Smooth muscle cell (in vitro differentiated cells): ENCODE data around the gene SLC12A7. TPM values are rescaled to one million over a fixed set of nuclear protein-coding genes. Genes with fewer than 3 reads are reported as not detected.

Experiments
- DNase-seq: peaks from one replicate; lab custom pipeline; 2025; ENCODE audit not compliant: unreplicated experiment; lab: John Stamatoyannopoulos, UW
- H2AFZ ChIP-seq: fragments of 200-600 bp; sonication (generic); 2 replicates; pipeline ENCODE4 v1.6.0; 2016; ENCODE audit warnings: antibody characterized with exemption, low read depth, mild to moderate bottlenecking
- H3F3A ChIP-seq: fragments of 200-600 bp; sonication (generic); 2 replicates; pipeline ENCODE4 v1.6.0; 2017; ENCODE audit warnings: antibody characterized with exemption, low read depth
- H3K27ac ChIP-seq: fragments of 200-600 bp; sonication (generic); 2 replicates; pipeline ENCODE4 v1.5.1; 2016; ENCODE audit warnings: low read depth, mild to moderate bottlenecking
- H3K27me3 ChIP-seq: fragments of 200-600 bp; sonication (generic); 2 replicates; pipeline ENCODE4 v1.6.1; 2016; ENCODE audit warnings: low read depth, mild to moderate bottlenecking
- H3K36me3 ChIP-seq: fragments of 200-600 bp; sonication (generic); 2 replicates; pipeline ENCODE4 v1.5.1; 2016; ENCODE audit warnings: low read depth
- H3K4me1 ChIP-seq: fragments of 200-600 bp; sonication (generic); 2 replicates; pipeline ENCODE4 v1.5.1; 2016; ENCODE audit warnings: low read depth
- H3K4me2 ChIP-seq: fragments of 200-600 bp; sonication (generic); 2 replicates; pipeline ENCODE4 v1.6.0; 2016; ENCODE audit warnings: mild to moderate bottlenecking
- H3K4me3 ChIP-seq: fragments of 200-600 bp; sonication (generic); 2 replicates; pipeline ENCODE4 v1.5.1; 2016; ENCODE audit warnings: mild to moderate bottlenecking
- H3K79me2 ChIP-seq: fragments of 200-600 bp; sonication (generic); 2 replicates; pipeline ENCODE4 v1.6.0; 2016; ENCODE audit warnings: low read depth, mild to moderate bottlenecking
- H3K9ac ChIP-seq: fragments of 200-600 bp; sonication (generic); 2 replicates; pipeline ENCODE4 v1.6.0; 2016; ENCODE audit warnings: low read depth
- H3K9me3 ChIP-seq: fragments of 200-600 bp; sonication (generic); replicated peaks from 2 replicates; pipeline ENCODE4 v1.5.1; 2016; ENCODE audit warnings: low read depth
- H4K20me1 ChIP-seq: fragments of 200-600 bp; sonication (generic); 2 replicates; pipeline ENCODE4 v1.6.0; 2016; ENCODE audit warnings: low read depth
- CTCF ChIP-seq: fragments of 200-600 bp; sonication (generic); IDR thresholded peaks from 2 replicates; pipeline ENCODE4 v1.5.1; 2017; ENCODE audit warnings: borderline replicate concordance, mild to moderate bottlenecking, antibody characterized with exemption; ENCODE audit not compliant: insufficient read depth, poor library complexity, severe bottlenecking
- WGBS: methylation state at CpG from one replicate; pipeline ENCODE4 v1.1.7; 2016; ENCODE audit warnings: low lambda C conversion rate; 5-methylcytosine and 5-hydroxymethylcytosine counted together
- polyA plus RNA-seq: library from polyadenylated mRNA; unstranded; fragments of >200 nt; fragmentation: Nextera tagmentation; extraction: Ambion mirVana; gene quantifications from 2 replicates; pipeline ENCODE4 v1.2.1, GENCODE V29; 2016
- total RNA-seq: library from RNA; depleted of rRNA; stranded (reverse); fragments of >200 nt; gene quantifications from 2 replicates; pipeline ENCODE4 v1.2.3, GENCODE V29; 2014

SLC12A7 gene
- total RNA-seq (6.1 and 8.3 TPM in 2 replicates), polyA plus RNA-seq (13.4 and 15.2 TPM in 2 replicates)

- DNase-seq, result no peak
- WGBS, result 0% methylated on average over 22 of the region's 79 CpGs
- no peaks in the 10 kb centered on the region for H3K4me1 ChIP-seq
- H3K4me2 ChIP-seq, result peak within 1 kb of the TSS; percentile 84
- no peak for TF ChIP-seq CTCF
- H3K36me3 ChIP-seq, result no peaks in the 10 kb centered on the region
- no peaks in the 10 kb centered on the region for H3K27me3 ChIP-seq
- peak within 1 kb of the TSS; percentile 45 for H2AFZ ChIP-seq
- peaks cover 3% of the 10 kb centered on the region for H3K79me2 ChIP-seq
- H4K20me1 ChIP-seq, result peaks cover 34% of the 10 kb centered on the region
- peak within 1 kb of the TSS; percentile 66 for H3K9ac ChIP-seq
- no peak within 1 kb of the TSS for H3K27ac ChIP-seq
- H3F3A ChIP-seq, result no peaks in the 10 kb centered on the region
- no peaks in the 10 kb centered on the region for H3K9me3 ChIP-seq
- H3K4me3 ChIP-seq, result peak within 1 kb of the TSS; percentile 83
Measured at GRCh38 chr5:1111727-1112289, at the start of gene SLC12A7. SLC12A7 (minus strand) TSS chr5:1112063; CDS start chr5:1111991, 72 bp downstream.

GRCh38 chr5:1161108-1161832 lies 49.4 kb upstream of the SLC12A7 start:
- Histone ChIP-seq H3F3A (no peaks in the 10 kb centered on the region), H3K9ac (no peak overlapping the region), H3K79me2 (no peaks in the 10 kb centered on the region), H3K36me3 (no peaks in the 10 kb centered on the region), H2AFZ (no peak overlapping the region), H3K27me3 (peaks cover 22% of the 10 kb centered on the region), H4K20me1 (no peaks in the 10 kb centered on the region), H3K4me2 (no peak overlapping the region), H3K4me3 (no peak overlapping the region), H3K9me3 (no peaks in the 10 kb centered on the region), H3K4me1 (no peaks in the 10 kb centered on the region), H3K27ac (no peak overlapping the region)
- WGBS, result 82% methylated on average over 23 of the region's 23 CpGs
- TF ChIP-seq CTCF, result no peak
- no peak for DNase-seq

- H3K79me2 ChIP-seq, result no peaks in the 10 kb centered on the region
- no peak overlapping the region for H3K9ac ChIP-seq
- peaks cover 35% of the 10 kb centered on the region for H3K27me3 ChIP-seq
- no peak overlapping the region for H3K27ac ChIP-seq
- no peaks in the 10 kb centered on the region for H3K9me3 ChIP-seq
- H3K4me1 ChIP-seq, result no peaks in the 10 kb centered on the region
- no peak for DNase-seq
- H3K4me3 ChIP-seq, result no peak overlapping the region
- no peak for TF ChIP-seq CTCF
- H3K36me3 ChIP-seq, result no peaks in the 10 kb centered on the region
- no peaks in the 10 kb centered on the region for H3F3A ChIP-seq
- no peak overlapping the region for H3K4me2 ChIP-seq
- H2AFZ ChIP-seq, result no peak overlapping the region
- 82% methylated on average over 4 of the region's 4 CpGs for WGBS
- H4K20me1 ChIP-seq, result no peaks in the 10 kb centered on the region
Measured at GRCh38 chr5:1159774-1160406, 48.0 kb upstream of the SLC12A7 start.
